ENCODE results near the gene THBD.
A peak's percentile ranks its signal among the peaks of the same experiment; 100 is the strongest.

THBD gene

DNA sequence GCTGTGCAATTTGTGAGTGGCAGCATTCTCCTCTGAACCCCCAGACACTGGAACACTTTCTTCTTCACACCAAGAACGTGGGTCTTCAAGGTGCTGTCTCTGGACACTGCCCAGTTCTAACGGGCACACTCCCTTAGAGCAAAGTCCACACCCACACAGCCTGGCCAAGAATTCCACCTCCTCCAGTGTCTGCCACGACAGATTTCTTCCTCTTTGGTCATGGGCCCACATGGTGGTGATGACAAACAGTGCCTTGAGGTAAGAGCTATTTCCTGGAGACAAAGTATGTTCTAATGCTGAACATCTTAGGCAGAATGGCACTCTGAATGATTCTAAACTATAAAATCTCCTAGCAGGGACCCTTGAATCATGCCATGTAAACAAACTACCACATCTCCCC, 39.8 kb downstream of the THBD start:
- peak in 1 of 2 experiments; percentile 22 for DNase-seq (ENCODE audit: low read depth in 1 of 2, low spot score in 1 of 2)
- TF ChIP-seq POLR2AphosphoS5 (IDR thresholded peaks at IDR 0.05; ENCODE audit: low read depth) (no peak), SPI1 (IDR thresholded peaks at IDR 0.05; ENCODE audit: borderline replicate concordance, low read depth) (no peak), GABPA (IDR thresholded peaks at IDR 0.05; ENCODE audit: low read depth) (no peak), CTCF (IDR thresholded peaks at IDR 0.05; ENCODE audit: insufficient read depth, low read length) (no peak), REST (IDR thresholded peaks at IDR 0.05; ENCODE audit: insufficient replicate concordance, low read depth) (no peak)
- Histone ChIP-seq H3K4me3 (replicated peaks; ENCODE audit: insufficient read depth, low read length) (no peak overlapping the region), H3K27me3 (ENCODE audit: insufficient read depth, poor library complexity, severe bottlenecking) (no peaks in the 10 kb centered on the region), H3K27ac (replicated peaks) (no peak overlapping the region)

DNA sequence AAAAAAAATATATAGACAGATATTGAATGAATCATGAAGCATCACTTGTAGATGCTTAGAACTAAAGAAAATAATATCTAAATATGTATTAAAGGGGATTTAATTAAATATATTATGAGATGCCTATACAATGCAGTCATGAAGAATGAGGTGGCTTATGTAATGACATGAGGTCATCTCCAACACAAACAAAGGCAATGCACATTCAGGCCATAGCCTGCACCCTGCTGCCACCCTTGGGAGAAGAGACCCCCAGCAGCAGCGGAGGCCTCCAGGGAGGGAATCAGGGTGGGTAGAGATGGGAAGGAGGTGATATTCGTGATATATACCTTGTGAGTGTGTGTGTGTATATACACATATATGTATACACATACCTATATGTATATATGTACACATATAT, 40.8 kb downstream of the THBD start:
- TF ChIP-seq POLR2AphosphoS5 (IDR thresholded peaks at IDR 0.05; ENCODE audit: low read depth), result no peak
- no peak for TF ChIP-seq SPI1 (IDR thresholded peaks at IDR 0.05; ENCODE audit: borderline replicate concordance, low read depth)
- TF ChIP-seq REST (IDR thresholded peaks at IDR 0.05; ENCODE audit: insufficient replicate concordance, low read depth), result no peak
- DNase-seq (ENCODE audit: low read depth in 1 of 2, low spot score in 1 of 2), result no peak
- Histone ChIP-seq H3K27me3 (ENCODE audit: insufficient read depth, poor library complexity, severe bottlenecking) (no peaks in the 10 kb centered on the region), H3K27ac (replicated peaks) (no peak overlapping the region), H3K4me3 (replicated peaks; ENCODE audit: insufficient read depth, low read length) (no peak overlapping the region)

GRCh38 chr20:23007886-23008655, 41.4 kb downstream of the THBD start:
- no peak overlapping the region for H3K27ac ChIP-seq (replicated peaks)
- TF ChIP-seq REST (IDR thresholded peaks at IDR 0.05; ENCODE audit: insufficient replicate concordance, low read depth) (no peak), GABPA (IDR thresholded peaks at IDR 0.05; ENCODE audit: low read depth) (no peak), POLR2AphosphoS5 (IDR thresholded peaks at IDR 0.05; ENCODE audit: low read depth) (no peak), CTCF (IDR thresholded peaks at IDR 0.05; ENCODE audit: insufficient read depth, low read length) (no peak), SPI1 (IDR thresholded peaks at IDR 0.05; ENCODE audit: borderline replicate concordance, low read depth) (no peak)
- H3K27me3 ChIP-seq (ENCODE audit: insufficient read depth, poor library complexity, severe bottlenecking), result no peaks in the 10 kb centered on the region
- no peak for DNase-seq (ENCODE audit: low read depth in 1 of 2, low spot score in 1 of 2)
- H3K4me3 ChIP-seq (replicated peaks; ENCODE audit: insufficient read depth, low read length), result no peak overlapping the region

Data from HL-60 (cell line).